MM.1S (cell line): ENCODE measurements around the gene LDLRAD3.
"Not testable (repeated sequence)": the region's sequence is repeated elsewhere in the genome, so short reads cannot be mapped to it uniquely, and the experiment has no call there.

Experiments used
- DNase-seq: peaks from one replicate; pipeline ENCODE4 v3.0.0-alpha.2; 2015
- H2AFZ ChIP-seq: fragments of 300-600 bp; sonication (generic); 2 replicates; pipeline ENCODE4 v1.6.0; 2016; ENCODE audit warnings: antibody characterized with exemption, low read length
- H3F3A ChIP-seq: fragments of 300-600 bp; sonication (generic); 2 replicates; pipeline ENCODE4 v1.6.1; 2016; ENCODE audit warnings: mild to moderate bottlenecking, antibody characterized with exemption, low read length, moderate library complexity, mixed read lengths; ENCODE audit not compliant: insufficient read depth
- H3K27ac ChIP-seq: fragments of 300-600 bp; sonication (generic); 2 replicates; pipeline ENCODE4 v1.5.1; 2016; ENCODE audit warnings: mild to moderate bottlenecking, low read length
- H3K27me3 ChIP-seq: fragments of 300-600 bp; sonication (generic); replicated peaks from 2 replicates; pipeline ENCODE4 v1.6.0; 2016; ENCODE audit warnings: low read length; ENCODE audit not compliant: insufficient read depth
- H3K36me3 ChIP-seq: fragments of 300-600 bp; sonication (generic); replicated peaks from 2 replicates; pipeline ENCODE4 v1.6.1; 2016; ENCODE audit warnings: mild to moderate bottlenecking, low read length, mixed read lengths; ENCODE audit not compliant: insufficient read depth
- H3K4me1 ChIP-seq: fragments of 300-600 bp; sonication (generic); 2 replicates; pipeline ENCODE4 v1.6.1; 2016; ENCODE audit warnings: low read length, mixed read lengths
- H3K4me2 ChIP-seq: fragments of 300-600 bp; sonication (generic); 2 replicates; pipeline ENCODE4 v1.6.0; 2016; ENCODE audit warnings: low read depth, low read length
- H3K4me3 ChIP-seq: fragments of 300-600 bp; sonication (generic); 2 replicates; pipeline ENCODE4 v1.5.1; 2016; ENCODE audit warnings: low read length, mixed read lengths
- H3K79me2 ChIP-seq: fragments of 300-600 bp; sonication (generic); 2 replicates; pipeline ENCODE4 v1.6.1; 2016; ENCODE audit warnings: mixed run types, low read length, mixed read lengths
- H3K9ac ChIP-seq: fragments of 300-600 bp; sonication (generic); 2 replicates; pipeline ENCODE4 v1.6.1; 2016; ENCODE audit warnings: low read length, mixed read lengths
- H3K9me2 ChIP-seq: fragments of 300-600 bp; sonication (generic); replicated peaks from 2 replicates; pipeline ENCODE4 v1.6.1; 2016; ENCODE audit warnings: mild to moderate bottlenecking, low read length, mixed read lengths; ENCODE audit not compliant: insufficient read depth
- H3K9me3 ChIP-seq: fragments of 300-600 bp; sonication (generic); replicated peaks from 2 replicates; pipeline ENCODE4 v1.6.1; 2016; ENCODE audit warnings: mild to moderate bottlenecking, low read length, mixed read lengths; ENCODE audit not compliant: insufficient read depth
- H4K20me1 ChIP-seq: fragments of 300-600 bp; sonication (generic); 2 replicates; pipeline ENCODE4 v1.6.1; 2016; ENCODE audit warnings: mild to moderate bottlenecking, low read length, moderate library complexity, mixed read lengths; ENCODE audit not compliant: insufficient read depth
- CTCF ChIP-seq: fragments of 300-600 bp; sonication (generic); IDR thresholded peaks from 2 replicates; pipeline ENCODE4 v1.5.1; 2016; ENCODE audit warnings: antibody characterized with exemption, low read length, mixed read lengths
- EZH2 ChIP-seq: fragments of 300-600 bp; sonication (generic); optimal IDR thresholded peaks from 2 replicates; pipeline ENCODE3; 2017; ENCODE audit warnings: low read depth, mild to moderate bottlenecking, antibody characterized with exemption, low read length, mixed read lengths
- EZH2phosphoT487 ChIP-seq: fragments of 300-600 bp; sonication (generic); IDR thresholded peaks from 2 replicates; pipeline ENCODE4 v1.6.1; 2018; ENCODE audit warnings: antibody characterized with exemption, low read length

The LDLRAD3 gene

GRCh38 chr11:36012455-36012854 lies 68.6 kb downstream of the LDLRAD3 start:
- H3K9me2 ChIP-seq, result no peaks in the 10 kb centered on the region
- H3K4me3 ChIP-seq, result no peak overlapping the region
- no peaks in the 10 kb centered on the region for H3F3A ChIP-seq
- H3K36me3 ChIP-seq, result no peaks in the 10 kb centered on the region
- no peaks in the 10 kb centered on the region for H3K79me2 ChIP-seq
- no peak for TF ChIP-seq EZH2
- no peak for TF ChIP-seq EZH2phosphoT487
- no peak for TF ChIP-seq CTCF
- no peaks in the 10 kb centered on the region for H3K4me1 ChIP-seq
- H3K27me3 ChIP-seq, result no peaks in the 10 kb centered on the region
- H3K4me2 ChIP-seq, result no peak overlapping the region
- DNase-seq, result no peak
- no peak overlapping the region for H3K27ac ChIP-seq
- no peaks in the 10 kb centered on the region for H4K20me1 ChIP-seq
- H2AFZ ChIP-seq, result no peak overlapping the region
- H3K9me3 ChIP-seq, result no peaks in the 10 kb centered on the region
- H3K9ac ChIP-seq, result no peak overlapping the region

GRCh38 chr11:36012979-36013378 lies 69.1 kb downstream of the LDLRAD3 start:
- Histone ChIP-seq H3K9ac (no peak overlapping the region), H3K4me3 (no peak overlapping the region), H3K4me1 (no peaks in the 10 kb centered on the region), H3K27ac (no peak overlapping the region), H3K9me3 (no peaks in the 10 kb centered on the region), H4K20me1 (no peaks in the 10 kb centered on the region), H3F3A (no peaks in the 10 kb centered on the region), H3K36me3 (no peaks in the 10 kb centered on the region), H3K4me2 (no peak overlapping the region), H2AFZ (no peak overlapping the region), H3K27me3 (no peaks in the 10 kb centered on the region), H3K9me2 (no peaks in the 10 kb centered on the region), H3K79me2 (no peaks in the 10 kb centered on the region)
- DNase-seq, result no peak
- TF ChIP-seq EZH2phosphoT487 (no peak), EZH2 (no peak), CTCF (no peak)

GRCh38 chr11:36013446-36013845 lies 69.6 kb downstream of the LDLRAD3 start:
- H3K9ac ChIP-seq, H3K79me2 ChIP-seq, H3K4me2 ChIP-seq, DNase-seq, H4K20me1 ChIP-seq, H3K9me3 ChIP-seq, H3K4me1 ChIP-seq, H3K27me3 ChIP-seq, H3K4me3 ChIP-seq, H3K36me3 ChIP-seq, H3F3A ChIP-seq, H3K27ac ChIP-seq, H3K9me2 ChIP-seq, H2AFZ ChIP-seq: not testable (repeated sequence)

GRCh38 chr11:36013950-36014897 lies 70.4 kb downstream of the LDLRAD3 start:
- no peaks in the 10 kb centered on the region for H3K4me1 ChIP-seq
- H3F3A ChIP-seq, result no peaks in the 10 kb centered on the region
- no peak overlapping the region for H3K4me2 ChIP-seq
- H3K9me3 ChIP-seq, result no peaks in the 10 kb centered on the region
- TF ChIP-seq EZH2phosphoT487, result no peak
- no peak for TF ChIP-seq CTCF
- TF ChIP-seq EZH2, result no peak
- H3K27ac ChIP-seq, result no peak overlapping the region
- no peak overlapping the region for H3K4me3 ChIP-seq
- no peaks in the 10 kb centered on the region for H3K36me3 ChIP-seq
- no peaks in the 10 kb centered on the region for H4K20me1 ChIP-seq
- no peak overlapping the region for H3K9ac ChIP-seq
- no peaks in the 10 kb centered on the region for H3K9me2 ChIP-seq
- H2AFZ ChIP-seq, result no peak overlapping the region
- H3K27me3 ChIP-seq, result no peaks in the 10 kb centered on the region
- no peaks in the 10 kb centered on the region for H3K79me2 ChIP-seq
- no peak for DNase-seq
